Endothelial cell of umbilical vein (primary cell): ENCODE measurements around the gene HTR7. TPM values are rescaled to one million over a fixed set of nuclear protein-coding genes. Genes with fewer than 3 reads are reported as not detected.

Experiments
- BruUV-seq: library from RNA; stranded (reverse); fragments of 400-500 nt; replicated peaks from 2 replicates; lab custom pipeline; 2021; lab: Mats Ljungman, UMichigan
- CTCF ChIA-PET: fragments of 300-600, 350-600 bp; sonication (Branson Sonifier 250); formaldehyde crosslinking; loops from one replicate; lab custom pipeline; 2021; ENCODE audit warnings: antibody characterized with exemption, inconsistent platforms; lab: Charles Lee
- POLR2A ChIA-PET: fragments of 300-600, 350-600 bp; sonication (Branson Sonifier 250); formaldehyde crosslinking; loops from one replicate; lab custom pipeline; 2021; ENCODE audit warnings: antibody characterized with exemption, inconsistent platforms; lab: Charles Lee
- DNase-seq: peaks from one replicate; pipeline ENCODE4 v3.0.0-alpha.2; 2011; ENCODE audit warnings: low read depth, low spot score
- FAIRE-seq: peaks from 2 replicates; lab custom pipeline; 2011; peaks lifted over from hg19 to GRCh38; lab: Jason Lieb, UNC
- H2AFZ ChIP-seq: 2 replicates; pipeline ENCODE4 v1.6.0; 2012; ENCODE audit warnings: low read depth, low read length, control low read depth, inconsistent platforms
- H3K27ac ChIP-seq: 2 replicates; pipeline ENCODE4 v1.5.1; 2011; ENCODE audit warnings: low read depth, mild to moderate bottlenecking, control low read depth, low read length, moderate library complexity; ENCODE audit not compliant: insufficient read depth
- H3K27me3 ChIP-seq, 2 experiments: 2 replicates each; pipeline versions ENCODE4 v1.6.0 to v1.6.1; 2011; ENCODE audit warnings: low read length in 2 of 2, mixed read lengths in 1 of 2; ENCODE audit not compliant: control insufficient read depth in 2 of 2, insufficient read depth in 2 of 2
- H3K36me3 ChIP-seq, 2 experiments: 2 replicates in 1 of 2; 3 replicates in 1 of 2; pipeline ENCODE4 v1.5.1; 2011; ENCODE audit warnings: low read length in 2 of 2, mild to moderate bottlenecking in 1 of 2, moderate library complexity in 1 of 2; ENCODE audit not compliant: control insufficient read depth in 2 of 2, insufficient read depth in 2 of 2; ENCODE audit errors: extremely low read depth in 1 of 2
- H3K4me1 ChIP-seq: 3 replicates; pipeline ENCODE4 v1.5.1; 2011; ENCODE audit warnings: mild to moderate bottlenecking, low read length; ENCODE audit not compliant: control insufficient read depth, insufficient read depth; ENCODE audit errors: extremely low read depth
- H3K4me2 ChIP-seq: 2 replicates; pipeline ENCODE4 v1.6.1; 2011; ENCODE audit warnings: low read length, control low read depth, mixed read lengths; ENCODE audit not compliant: insufficient read depth
- H3K4me3 ChIP-seq, 3 experiments: fragments of 200-600 bp in 1 of 3; sonication (generic), shearing (Covaris generic) in 1 of 3; replicated peaks in 1 of 3; 2 replicates each; pipeline ENCODE4 v1.5.1; 2011 to 2016; ENCODE audit warnings: control low read depth in 3 of 3, low read length in 3 of 3, mild to moderate bottlenecking in 2 of 3, inconsistent platforms in 1 of 3, low read depth in 1 of 3, moderate library complexity in 1 of 3; ENCODE audit not compliant: insufficient read depth in 1 of 3
- H3K79me2 ChIP-seq: 2 replicates; pipeline ENCODE4 v1.6.0; 2012; ENCODE audit warnings: low read length, inconsistent platforms; ENCODE audit not compliant: control insufficient read depth, insufficient read depth
- H3K9ac ChIP-seq: replicated peaks from 2 replicates; pipeline ENCODE3; 2011; ENCODE audit warnings: low read length, control low read depth; ENCODE audit not compliant: insufficient read depth; ENCODE audit errors: extremely low read depth
- H3K9me1 ChIP-seq: replicated peaks from 3 replicates; pipeline ENCODE4 v1.6.0; 2011; ENCODE audit warnings: mild to moderate bottlenecking, low read length; ENCODE audit not compliant: control insufficient read depth, insufficient read depth; ENCODE audit errors: extremely low read depth
- H3K9me3 ChIP-seq: replicated peaks from 2 replicates; pipeline ENCODE4 v1.5.1; 2012; ENCODE audit warnings: low read length, inconsistent platforms; ENCODE audit not compliant: control insufficient read depth, insufficient read depth
- H4K20me1 ChIP-seq: replicated peaks from 2 replicates; pipeline ENCODE3; 2011; ENCODE audit warnings: mild to moderate bottlenecking, low read length; ENCODE audit not compliant: control insufficient read depth, insufficient read depth; ENCODE audit errors: extremely low read depth
- CTCF ChIP-seq, 2 donors: IDR thresholded peaks; 1 replicate in 1 of 2; 2 replicates in 1 of 2; pipeline ENCODE4 v1.5.1; 2011; ENCODE audit warnings: low read length in 2 of 2, mild to moderate bottlenecking in 2 of 2, moderate library complexity in 2 of 2, control low read depth in 1 of 2, inconsistent platforms in 1 of 2, low read depth in 1 of 2; ENCODE audit not compliant: insufficient read depth in 1 of 2; ENCODE audit errors: extremely low read depth in 1 of 2
- EZH2 ChIP-seq: IDR thresholded peaks from 2 replicates; pipeline ENCODE4 v1.6.1; 2012; ENCODE audit warnings: borderline replicate concordance, low read depth, mild to moderate bottlenecking, moderate library complexity, low read length, inconsistent platforms; ENCODE audit not compliant: severe bottlenecking
- FOS ChIP-seq: IDR thresholded peaks from 2 replicates; pipeline ENCODE4 v1.6.1; 2011; ENCODE audit warnings: mild to moderate bottlenecking, low read length, moderate library complexity, borderline replicate concordance; ENCODE audit not compliant: insufficient read depth
- GATA2 ChIP-seq: IDR thresholded peaks from 2 replicates; pipeline ENCODE4 v1.7.0; 2011; ENCODE audit warnings: low read depth, mild to moderate bottlenecking, moderate library complexity, mixed read lengths, low read length; ENCODE audit not compliant: insufficient read length, insufficient read depth
- JUN ChIP-seq: IDR thresholded peaks from 2 replicates; pipeline ENCODE4 v1.6.1; 2011; ENCODE audit warnings: borderline replicate concordance, low read depth; ENCODE audit not compliant: insufficient read length, insufficient read depth
- MYC ChIP-seq: IDR thresholded peaks from one replicate; pipeline ENCODE4 v1.6.1; 2011; ENCODE audit warnings: mild to moderate bottlenecking, low read depth, low read length
- POLR2A ChIP-seq: IDR thresholded peaks from 2 replicates; pipeline ENCODE4 v1.6.1; 2012; ENCODE audit warnings: low read depth, mild to moderate bottlenecking, control low read depth, low read length
- POLR2AphosphoS5 ChIP-seq: IDR thresholded peaks from 2 replicates; pipeline ENCODE4 v1.6.1; 2012; ENCODE audit warnings: low read depth, mild to moderate bottlenecking, control low read depth, low read length, moderate library complexity; ENCODE audit not compliant: insufficient read depth
- dilution Hi-C: fragments of 300-500 bp; cut with MboI; formaldehyde crosslinking; loops from one replicate; pipeline ENCODE4 v1.15.0; 2019; ENCODE audit warnings: low sequenced_read_pairs; ENCODE audit not compliant: extremely low pct_ligation_motif_present
- intact Hi-C: fragments of 100-400 bp; cut with micrococcal nuclease; formaldehyde crosslinking; loops from one replicate; pipeline ENCODE4 v1.10.0; 2022
- polyA plus RNA-seq, 4 experiments: library from polyadenylated mRNA; depleted of rRNA in 3 of 4; stranded (reverse) in 3 of 4; unstranded in 1 of 4; fragments of >200 nt; gene quantifications; 2 replicates each; pipeline versions ENCODE4 v1.2.1 to v1.2.3, GENCODE V29; 2011 to 2012; ENCODE audit warnings: missing spikeins in 1 of 4
- total RNA-seq: library from RNA; stranded (reverse); gene quantifications from 2 replicates; pipeline ENCODE4 v1.2.3, GENCODE V29; 2021
- TF ChIP-seq, protein P1 (sequence below): IDR thresholded peaks from 2 replicates; pipeline ENCODE4 v1.6.1; 2011; ENCODE audit not compliant: insufficient read depth, insufficient read length

Gene HTR7
- total and polyA plus RNA-seq, 2 donors (not counting 3 experiments of a cell fraction or from before 2014, with no cell fraction given): 0.01 to 0.22 TPM

DNA sequence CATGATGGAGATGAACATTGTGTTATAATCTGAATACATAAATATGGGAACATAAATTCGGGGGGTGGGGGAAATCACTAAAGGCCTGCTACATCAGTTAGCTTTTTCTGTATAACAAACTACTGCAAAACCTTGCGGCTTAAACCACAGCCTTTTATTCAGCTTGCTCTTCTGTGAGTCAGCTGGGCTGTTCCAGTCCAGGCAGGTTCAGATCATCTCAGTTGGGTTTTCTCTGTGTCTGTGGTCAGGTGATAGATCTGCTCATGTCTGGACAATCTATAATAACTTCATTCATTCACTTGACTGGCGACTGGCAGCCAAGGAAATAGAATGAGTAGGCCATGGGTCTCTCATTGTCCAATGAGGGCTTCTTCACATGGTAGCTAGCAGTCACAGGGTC, 23.5 kb downstream of the HTR7 start:
- no TSS peak for BruUV-seq
- POLR2A ChIA-PET: no interaction called here
- Histone ChIP-seq H3K79me2 (no peaks in the 10 kb centered on the region), H3K4me3 (no peak overlapping the region), H3K9me1 (no peaks in the 10 kb centered on the region), H2AFZ (no peak overlapping the region), H4K20me1 (no peaks in the 10 kb centered on the region), H3K36me3 (no peaks in the 10 kb centered on the region), H3K4me1 (no peaks in the 10 kb centered on the region), H3K27me3 (peaks cover 0 to 2% of the 10 kb centered on the region in 2 experiments), H3K4me2 (no peak overlapping the region), H3K9me3 (no peaks in the 10 kb centered on the region), H3K27ac (no peak overlapping the region), H3K9ac (no peak overlapping the region)
- no peak for DNase-seq
- no peak for FAIRE-seq
- no peak for TF ChIP-seq FOS
- TF ChIP-seq MYC: no peak
- no peak for TF ChIP-seq POLR2A
- TF ChIP-seq GATA2: no peak
- no peak for TF ChIP-seq CTCF (IDR thresholded peaks at IDR 0.05; ENCODE audit: extremely low read depth in 1 of 2, insufficient read depth in 1 of 2, low read depth in 1 of 2, low read length in 2 of 2)
- no peak for TF ChIP-seq EZH2
- no peak for TF ChIP-seq JUN
- TF ChIP-seq, protein P1, sequence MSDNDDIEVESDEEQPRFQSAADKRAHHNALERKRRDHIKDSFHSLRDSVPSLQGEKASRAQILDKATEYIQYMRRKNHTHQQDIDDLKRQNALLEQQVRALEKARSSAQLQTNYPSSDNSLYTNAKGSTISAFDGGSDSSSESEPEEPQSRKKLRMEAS: no peak
- no peak for TF ChIP-seq POLR2AphosphoS5
- dilution Hi-C loops (no loop called here), intact Hi-C loops (no loop called here)
- CTCF ChIA-PET: no interaction called here
